ENCODE measurements around the gene ACTL7A. TPM values are rescaled to one million over a fixed set of nuclear protein-coding genes. Genes with fewer than 3 reads are reported as not detected.

ACTL7A gene
- total RNA-seq, 1 donor from 2014 or later, result not detected

DNA sequence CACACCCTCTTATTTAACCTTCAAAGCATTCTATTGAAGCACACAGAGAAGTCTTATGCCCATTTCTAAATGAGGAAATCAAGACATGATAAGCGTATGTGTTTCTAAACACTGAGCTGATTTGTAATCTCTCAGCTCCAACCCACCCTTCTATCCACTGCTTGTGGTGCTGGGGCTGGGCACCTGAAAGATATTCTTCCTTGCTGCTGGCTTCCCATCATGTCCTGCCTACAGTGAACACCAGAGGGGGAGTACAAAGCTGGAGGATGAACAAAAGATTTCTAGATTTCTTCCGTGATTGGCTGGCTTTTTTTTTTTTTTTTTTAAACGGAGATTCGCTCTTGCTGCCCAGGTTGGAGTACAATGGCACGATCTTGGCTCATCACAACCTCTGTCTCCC is 14.4 kb downstream of the ACTL7A start:
- TF ChIP-seq CTCF (IDR thresholded peaks at IDR 0.05), result no peak
- ChIA-PET POLR2A (no interaction called here), CTCF (no interaction called here)
- peaks cover 90% of the 10 kb centered on the region for H3K36me3 Mint-ChIP-seq (ENCODE audit: low read depth)
- intact Hi-C loops (cut with micrococcal nuclease), result no loop called here
- ATAC-seq (ENCODE audit: low read depth) (no peak), DNase-seq (no peak)
- H3K4me3 Mint-ChIP-seq, result no peak overlapping the region
- H3K4me1 Mint-ChIP-seq, result no peaks in the 10 kb centered on the region
- no peaks in the 10 kb centered on the region for H3K27me3 Mint-ChIP-seq
- no peaks in the 10 kb centered on the region for H3K9me3 Mint-ChIP-seq
- H3K27ac Mint-ChIP-seq, result no peak overlapping the region

DNA sequence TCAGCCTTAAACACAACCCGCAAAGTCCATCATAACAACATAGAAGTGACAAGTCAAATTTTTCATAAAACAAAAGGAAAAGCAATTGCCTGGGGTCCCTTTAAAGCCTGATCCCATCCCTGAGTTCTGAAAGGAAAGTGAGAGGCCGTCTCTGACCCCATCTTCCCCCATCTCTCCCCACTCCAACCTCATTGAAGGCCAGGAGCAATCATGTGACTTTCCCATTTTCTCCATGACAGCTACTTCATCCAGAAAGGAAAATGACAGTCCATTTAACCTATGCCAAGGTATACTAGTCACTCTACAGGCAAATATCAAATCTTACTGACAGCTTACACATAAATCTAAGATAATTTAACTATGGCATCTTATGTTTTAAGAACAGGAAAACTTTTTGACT is 15.5 kb downstream of the ACTL7A start:
- Mint-ChIP-seq H3K4me1 (no peaks in the 10 kb centered on the region), H3K4me3 (no peak overlapping the region), H3K27me3 (no peaks in the 10 kb centered on the region), H3K36me3 (ENCODE audit: low read depth) (peaks cover 89% of the 10 kb centered on the region), H3K9me3 (no peaks in the 10 kb centered on the region), H3K27ac (no peak overlapping the region)
- ChIA-PET CTCF (no interaction called here), POLR2A (interaction anchor here (0.6 kb wide), 1 partner anchor 9 kb away, joined by 5 read pairs; no protein-coding TSS in a partner anchor)
- DNase-seq (no peak), ATAC-seq (ENCODE audit: low read depth) (no peak)
- no peak for TF ChIP-seq CTCF (IDR thresholded peaks at IDR 0.05)
- intact Hi-C loops (cut with micrococcal nuclease), result no loop called here

DNA sequence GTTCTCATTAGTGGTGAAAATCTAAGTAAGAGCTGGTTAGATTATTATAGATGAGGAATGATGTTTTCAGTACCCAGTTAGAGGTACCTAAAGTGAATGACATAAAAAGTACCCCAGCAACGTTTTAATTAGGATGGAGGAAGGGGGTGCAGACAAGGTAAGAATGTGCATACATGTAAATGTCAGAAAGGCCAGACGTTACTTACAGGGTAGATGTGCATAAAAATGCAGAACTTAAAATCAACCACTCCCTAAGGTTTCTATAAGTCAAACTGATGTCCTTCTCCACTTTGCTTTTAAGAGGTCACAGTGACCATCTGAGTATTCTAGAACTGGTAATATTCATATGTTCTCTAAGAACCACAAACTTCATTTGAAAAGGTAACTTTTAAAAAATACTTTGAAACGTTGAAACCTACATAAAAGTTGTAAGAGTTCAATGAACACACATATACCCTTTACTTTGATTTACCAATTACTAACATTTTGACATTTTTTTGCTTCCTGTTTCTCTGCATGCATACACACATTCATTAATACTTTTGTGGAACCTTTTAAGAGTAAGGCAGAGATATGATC is 18.8 kb downstream of the ACTL7A start:
- Mint-ChIP-seq H3K36me3 (ENCODE audit: low read depth) (peaks cover 76% of the 10 kb centered on the region), H3K4me3 (no peak overlapping the region), H3K9me3 (no peaks in the 10 kb centered on the region), H3K27ac (no peak overlapping the region), H3K27me3 (no peaks in the 10 kb centered on the region), H3K4me1 (peaks cover 2% of the 10 kb centered on the region)
- no peak for ATAC-seq (ENCODE audit: low read depth)
- CTCF ChIA-PET, result no interaction called here
- POLR2A ChIA-PET, result no interaction called here
- no peak for DNase-seq
- TF ChIP-seq CTCF (IDR thresholded peaks at IDR 0.05), result no peak
- intact Hi-C loops (cut with micrococcal nuclease), result no loop called here

GRCh38 chr9:108882052-108882888 is 20.2 kb downstream of the ACTL7A start:
- ChIA-PET CTCF (no interaction called here), POLR2A (interaction anchor here (0.6 kb wide), 1 partner anchor 517 kb away, joined by 3 read pairs; no protein-coding TSS in a partner anchor)
- Mint-ChIP-seq H3K4me1 (peaks cover 5% of the 10 kb centered on the region), H3K36me3 (ENCODE audit: low read depth) (peaks cover 73% of the 10 kb centered on the region), H3K27me3 (no peaks in the 10 kb centered on the region), H3K4me3 (no peak overlapping the region), H3K9me3 (no peaks in the 10 kb centered on the region), H3K27ac (no peak overlapping the region)
- ATAC-seq (ENCODE audit: low read depth) (no peak), DNase-seq (no peak)
- intact Hi-C loops (cut with micrococcal nuclease), result no loop called here
- TF ChIP-seq CTCF (IDR thresholded peaks at IDR 0.05), result no peak

DNA sequence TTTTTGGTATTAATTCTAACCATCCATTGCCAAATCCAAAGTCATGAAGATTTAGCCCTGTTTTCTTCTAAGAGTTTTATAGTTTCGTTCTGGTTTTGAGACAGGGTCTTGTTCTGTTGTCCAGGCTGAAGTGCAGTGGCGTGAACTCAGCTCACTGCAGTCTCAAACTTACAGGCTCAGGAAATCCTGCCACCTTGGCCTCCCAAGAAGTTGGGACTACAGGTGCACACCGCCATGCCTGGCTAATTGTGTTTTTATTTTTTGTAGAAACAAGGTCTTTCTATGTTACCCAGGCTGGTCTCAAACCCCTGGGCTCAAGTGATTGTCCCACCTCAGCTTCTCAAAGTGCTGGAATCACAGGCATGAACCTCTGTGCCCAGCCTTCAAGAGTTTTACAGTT is 21.0 kb downstream of the ACTL7A start:
- CTCF ChIA-PET, result no interaction called here
- H3K36me3 Mint-ChIP-seq (ENCODE audit: low read depth), result peaks cover 70% of the 10 kb centered on the region
- POLR2A ChIA-PET, result interaction anchor here (0.6 kb wide), 1 partner anchor 516 kb away, joined by 3 read pairs; no protein-coding TSS in a partner anchor
- TF ChIP-seq CTCF (IDR thresholded peaks at IDR 0.05), result no peak
- no peaks in the 10 kb centered on the region for H3K27me3 Mint-ChIP-seq
- no peak overlapping the region for H3K27ac Mint-ChIP-seq
- DNase-seq (no peak), ATAC-seq (ENCODE audit: low read depth) (no peak)
- intact Hi-C loops (cut with micrococcal nuclease), result no loop called here
- H3K9me3 Mint-ChIP-seq, result no peaks in the 10 kb centered on the region
- no peak overlapping the region for H3K4me3 Mint-ChIP-seq
- peaks cover 5% of the 10 kb centered on the region for H3K4me1 Mint-ChIP-seq

Measured in activated B cell treated with CpG ODN at 0.5 μM for 24 hours (primary cell).